ENCODE results near the gene WWOX.

GRCh38 chr16:79055251-79055970 lies 956.0 kb downstream of the WWOX start:
- TF ChIP-seq CTCF (IDR thresholded peaks at IDR 0.05) = no peak
- TF ChIP-seq POLR2A (IDR thresholded peaks at IDR 0.05) = no peak

All from thyroid gland (tissue), 4 donors.